Measurements from ENCODE around the gene ZNF138. TPM values are rescaled to one million over a fixed set of nuclear protein-coding genes. Genes with fewer than 3 reads are reported as not detected.

ZNF138 gene
- total RNA-seq, 6 experiments from 2014 or later, result 2.5 to 6.6 (median 2.7) TPM

DNA sequence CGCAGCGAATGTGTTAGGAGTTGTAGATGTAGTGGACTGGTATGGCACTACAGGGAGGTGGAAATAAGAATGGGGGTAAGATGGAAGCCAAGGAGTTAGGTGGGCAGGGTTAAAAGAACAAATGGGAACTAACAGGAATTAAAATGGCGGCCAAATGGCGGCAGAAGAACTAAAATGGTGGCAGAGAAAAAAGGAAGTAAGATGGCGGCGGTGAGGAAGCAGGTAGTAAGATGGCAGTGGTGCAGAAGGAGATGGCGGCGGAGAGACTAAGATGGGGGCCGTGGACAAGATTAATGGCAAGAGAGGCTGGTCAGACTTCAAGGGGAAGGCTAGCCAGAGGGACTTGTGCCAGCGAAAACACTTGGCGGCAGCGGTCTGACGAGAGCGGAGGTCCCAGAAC is 44.5 kb downstream of the ZNF138 start:
- Histone ChIP-seq H3K4me1 (no peaks in the 10 kb centered on the region), H3K4me3 (no peak overlapping the region), H3K27me3 (no peaks in the 10 kb centered on the region), H3K9me3 (no peaks in the 10 kb centered on the region), H3K27ac (no peak overlapping the region), H3K36me3 (no peaks in the 10 kb centered on the region)
- ATAC-seq (no peak), DNase-seq (no peak)
- TF ChIP-seq, protein P1, sequence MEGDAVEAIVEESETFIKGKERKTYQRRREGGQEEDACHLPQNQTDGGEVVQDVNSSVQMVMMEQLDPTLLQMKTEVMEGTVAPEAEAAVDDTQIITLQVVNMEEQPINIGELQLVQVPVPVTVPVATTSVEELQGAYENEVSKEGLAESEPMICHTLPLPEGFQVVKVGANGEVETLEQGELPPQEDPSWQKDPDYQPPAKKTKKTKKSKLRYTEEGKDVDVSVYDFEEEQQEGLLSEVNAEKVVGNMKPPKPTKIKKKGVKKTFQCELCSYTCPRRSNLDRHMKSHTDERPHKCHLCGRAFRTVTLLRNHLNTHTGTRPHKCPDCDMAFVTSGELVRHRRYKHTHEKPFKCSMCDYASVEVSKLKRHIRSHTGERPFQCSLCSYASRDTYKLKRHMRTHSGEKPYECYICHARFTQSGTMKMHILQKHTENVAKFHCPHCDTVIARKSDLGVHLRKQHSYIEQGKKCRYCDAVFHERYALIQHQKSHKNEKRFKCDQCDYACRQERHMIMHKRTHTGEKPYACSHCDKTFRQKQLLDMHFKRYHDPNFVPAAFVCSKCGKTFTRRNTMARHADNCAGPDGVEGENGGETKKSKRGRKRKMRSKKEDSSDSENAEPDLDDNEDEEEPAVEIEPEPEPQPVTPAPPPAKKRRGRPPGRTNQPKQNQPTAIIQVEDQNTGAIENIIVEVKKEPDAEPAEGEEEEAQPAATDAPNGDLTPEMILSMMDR (IDR thresholded peaks at IDR 0.05), result no peak
- TF ChIP-seq POLR2A (IDR thresholded peaks at IDR 0.05), result no peak
- intact Hi-C loops (cut with DNase I), result no loop called here
- WGBS (ENCODE audit: insufficient coverage, low coverage, low lambda C conversion rate, missing lambda C conversion rate), result 67% methylated on average over 10 of the region's 14 CpGs

DNA sequence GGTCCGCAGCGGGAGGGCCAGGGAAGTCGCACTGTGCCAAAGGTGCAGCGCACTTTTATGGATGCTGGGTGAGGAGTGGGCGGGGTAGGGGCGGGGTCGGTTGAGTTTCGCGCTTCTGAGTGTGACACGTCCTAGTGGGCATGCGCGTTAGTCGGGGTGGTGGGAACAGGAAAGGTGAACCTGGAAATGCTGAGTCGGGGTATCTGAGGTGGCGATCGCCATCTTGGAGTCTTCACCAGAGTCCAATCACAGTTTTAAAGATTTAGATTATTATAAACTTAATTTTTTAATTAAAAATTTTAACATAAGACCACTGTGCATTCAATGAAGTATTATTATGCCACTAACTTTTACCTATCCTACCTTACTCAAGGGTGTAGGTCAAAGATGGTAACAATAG is 45.7 kb downstream of the ZNF138 start:
- Histone ChIP-seq H3K9me3 (no peaks in the 10 kb centered on the region), H3K27me3 (no peaks in the 10 kb centered on the region), H3K27ac (no peak overlapping the region), H3K4me1 (no peaks in the 10 kb centered on the region), H3K36me3 (no peaks in the 10 kb centered on the region), H3K4me3 (no peak overlapping the region)
- intact Hi-C loops (cut with DNase I), result no loop called here
- ATAC-seq (no peak), DNase-seq (no peak)
- TF ChIP-seq, protein P1 (IDR thresholded peaks at IDR 0.05), result no peak
- TF ChIP-seq POLR2A (IDR thresholded peaks at IDR 0.05), result no peak
- WGBS (ENCODE audit: insufficient coverage, low coverage, low lambda C conversion rate, missing lambda C conversion rate), result 100% methylated on average over 4 of the region's 16 CpGs

DNA sequence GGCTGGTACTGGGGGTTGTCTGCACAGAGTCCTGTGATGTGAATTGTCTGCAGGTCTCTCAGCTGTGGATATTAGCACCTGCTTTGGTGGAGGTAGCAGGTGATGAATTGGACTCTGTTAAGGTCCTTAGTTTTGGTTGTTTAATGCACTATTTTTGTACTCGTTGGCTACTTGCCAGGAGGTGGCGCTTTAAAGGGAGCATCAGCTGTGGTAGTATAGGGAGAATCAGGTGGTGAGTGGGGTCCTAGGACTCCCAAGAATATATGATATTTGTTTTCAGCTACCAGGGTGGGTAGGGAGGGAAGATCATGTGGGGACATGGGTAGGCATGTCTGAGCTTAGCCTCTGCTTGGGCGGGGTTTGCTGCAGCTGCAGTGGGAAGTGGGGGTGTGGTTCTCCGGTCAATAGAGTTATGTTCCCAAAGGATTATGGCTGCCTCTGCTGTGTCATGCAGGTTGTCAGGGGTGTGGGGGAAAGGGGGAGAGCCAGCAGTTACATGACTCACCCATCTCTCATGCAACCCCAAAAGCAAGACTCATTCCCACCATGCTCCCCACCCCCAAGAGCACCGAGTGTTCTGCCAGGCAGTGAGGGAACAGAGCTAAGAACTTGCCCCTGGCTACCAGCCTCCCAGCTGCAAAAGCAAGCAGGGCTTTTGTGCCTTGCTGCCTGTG is 55.2 kb downstream of the ZNF138 start:
- intact Hi-C loops (cut with DNase I), result no loop called here
- DNase-seq, result no peak
- Histone ChIP-seq H3K4me3 (no peak overlapping the region), H3K27me3 (no peaks in the 10 kb centered on the region), H3K36me3 (no peaks in the 10 kb centered on the region), H3K27ac (no peak overlapping the region), H3K9me3 (no peaks in the 10 kb centered on the region), H3K4me1 (no peaks in the 10 kb centered on the region)
- TF ChIP-seq, protein P1 (IDR thresholded peaks at IDR 0.05), result no peak
- no peak for TF ChIP-seq POLR2A (IDR thresholded peaks at IDR 0.05)
- ATAC-seq, result no peak
- 49% methylated on average over 3 of the region's 5 CpGs for WGBS (ENCODE audit: insufficient coverage, low coverage, low lambda C conversion rate, missing lambda C conversion rate)

DNA sequence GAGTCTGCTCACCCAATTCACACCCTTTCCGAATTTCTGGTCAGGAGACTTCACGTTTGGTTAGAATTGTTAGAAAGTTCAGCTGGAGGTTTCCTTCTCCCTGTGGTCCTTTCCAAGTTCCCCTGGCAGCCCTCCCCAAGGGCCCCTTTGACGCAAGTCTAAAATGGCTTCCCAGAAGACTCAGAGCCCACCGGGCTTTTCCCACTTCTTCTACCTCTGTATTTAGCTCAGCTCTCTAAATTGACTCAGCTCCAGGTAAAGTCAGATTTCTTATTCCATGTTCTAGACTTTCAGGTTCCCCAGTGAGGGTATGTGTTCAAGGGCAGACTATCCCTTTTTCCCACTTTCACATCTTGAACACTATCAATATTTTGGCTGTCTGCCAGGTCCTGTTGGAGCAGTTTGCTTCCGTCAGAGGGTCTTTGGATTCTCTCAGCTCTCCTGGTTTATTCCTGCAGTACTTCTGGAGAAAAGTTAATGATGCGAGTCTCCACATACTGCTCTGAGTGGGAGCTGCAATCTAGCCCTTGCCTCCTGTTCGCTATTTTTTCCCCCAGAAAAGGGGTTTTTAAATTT is 55.8 kb downstream of the ZNF138 start:
- Histone ChIP-seq H3K27ac (no peak overlapping the region), H3K9me3 (no peaks in the 10 kb centered on the region), H3K27me3 (no peaks in the 10 kb centered on the region), H3K4me3 (no peak overlapping the region), H3K36me3 (no peaks in the 10 kb centered on the region), H3K4me1 (no peaks in the 10 kb centered on the region)
- DNase-seq (no peak), ATAC-seq (no peak)
- TF ChIP-seq, protein P1 (IDR thresholded peaks at IDR 0.05), result no peak
- no peak for TF ChIP-seq POLR2A (IDR thresholded peaks at IDR 0.05)
- 80% methylated on average over 5 of the region's 7 CpGs for WGBS (ENCODE audit: insufficient coverage, low coverage, low lambda C conversion rate, missing lambda C conversion rate)
- intact Hi-C loops (cut with DNase I), result no loop called here

Measured in right lobe of liver (tissue), 6 donors.